Upper lobe of left lung (tissue), 6 donors: ENCODE data around the gene AMDHD2. TPM values are rescaled to one million over a fixed set of nuclear protein-coding genes. Genes with fewer than 3 reads are reported as not detected.

Experiments used
- ATAC-seq, 2 donors: fragments of 200-7000 bp; cut with Tn5 transposase; one replicate each; pipeline ENCODE4 v1.9.1; 2022; ENCODE audit warnings: mild to moderate bottlenecking in 2 of 2, moderate library complexity in 2 of 2; ENCODE audit not compliant: low FRiP score in 2 of 2
- DNase-seq, 2 donors: peaks; one replicate each; pipeline ENCODE4 v3.0.0-alpha.2; 2019 to 2020
- H3K27ac ChIP-seq, 4 donors: fragments of 200-600 bp; sonication (generic); one replicate each; pipeline ENCODE4 v1.5.1; 2016 to 2019
- H3K27me3 ChIP-seq, 4 donors: fragments of 200-600 bp; sonication (generic); one replicate each; pipeline ENCODE4 v1.5.1; 2017 to 2019
- H3K36me3 ChIP-seq, 4 donors: fragments of 200-600 bp; sonication (generic); one replicate each; pipeline ENCODE4 v1.5.1; 2016 to 2019
- H3K4me1 ChIP-seq, 4 donors: fragments of 200-600 bp; sonication (generic); one replicate each; pipeline ENCODE4 v1.5.1; 2018 to 2019
- H3K4me3 ChIP-seq, 4 donors: fragments of 200-600 bp; sonication (generic); one replicate each; pipeline ENCODE4 v1.5.1; 2017 to 2019; ENCODE audit warnings: mild to moderate bottlenecking in 2 of 4, moderate library complexity in 1 of 4
- H3K9me3 ChIP-seq, 4 donors: fragments of 200-600 bp; sonication (generic); one replicate each; pipeline ENCODE4 v1.5.1; 2018 to 2019
- CTCF ChIP-seq, 6 experiments: fragments of 450-650 bp in 4 of 6; fragments of 200-600 bp in 2 of 6; sonication (generic) in 2 of 6; IDR thresholded peaks; one replicate each; pipeline ENCODE4 v1.5.1; 2016 to 2019; ENCODE audit warnings: antibody characterized with exemption in 6 of 6
- EP300 ChIP-seq, 4 donors: sonication (generic); formaldehyde crosslinking; IDR thresholded peaks; one replicate each; pipeline ENCODE4 v1.5.1; 2017; ENCODE audit warnings: antibody characterized with exemption in 4 of 4, control low read depth in 2 of 4
- POLR2A ChIP-seq, 4 donors: fragments of 450-650 bp; IDR thresholded peaks; one replicate each; pipeline ENCODE4 v1.5.1; 2016 to 2017; ENCODE audit warnings: antibody characterized with exemption in 4 of 4, mild to moderate bottlenecking in 2 of 4
- POLR2AphosphoS5 ChIP-seq, 2 donors: sonication (generic); formaldehyde crosslinking; IDR thresholded peaks; one replicate each; pipeline ENCODE4 v1.5.1; 2017; ENCODE audit warnings: antibody characterized with exemption in 2 of 2
- WGBS, 2 donors: methylation state at CpG; one replicate each; pipeline ENCODE4 v1.1.5; 2017 to 2018; 5-methylcytosine and 5-hydroxymethylcytosine counted together
- total RNA-seq, 6 donors: library from RNA; depleted of rRNA in 4 of 6; stranded (reverse); fragments of >200 nt in 4 of 6; gene quantifications; one replicate each; pipeline versions ENCODE4 v1.1.0 to v1.2.1, GENCODE V29; 2016 to 2021
- donor health status: DM: no; HTN: no; CAD: no; lungs with moderate emphysema.
- donor health status: DM: no; HTN: yes; CAD: no; lungs with severe emphysema.

Gene AMDHD2
- total RNA-seq, 6 donors from 2014 or later = 33.0 to 126 (median 68.4) TPM

GRCh38 chr16:2484898-2485508 is 35.2 kb upstream of the AMDHD2 start:
- Histone ChIP-seq H3K9me3 (no peaks in the 10 kb centered on the region), H3K27ac (peak overlapping the region in 3 of 4 donors; percentile 4 to 51 (median 18)), H3K36me3 (peaks cover 0 to 3% (median 0%) of the 10 kb centered on the region in 4 donors), H3K4me3 (no peak overlapping the region), H3K27me3 (no peaks in the 10 kb centered on the region), H3K4me1 (peaks cover 45 to 70% (median 65%) of the 10 kb centered on the region in 4 donors)
- ATAC-seq = no peak
- WGBS, 2 donors = 80 to 90% methylated on average over 10 to 13 of the region's 13 CpGs
- no peak for DNase-seq
- TF ChIP-seq POLR2AphosphoS5 (IDR thresholded peaks at IDR 0.05) (no peak), POLR2A (IDR thresholded peaks at IDR 0.05) (no peak)

GRCh38 chr16:2485811-2486507 is 34.2 kb upstream of the AMDHD2 start:
- TF ChIP-seq POLR2A (IDR thresholded peaks at IDR 0.05) (no peak), POLR2AphosphoS5 (IDR thresholded peaks at IDR 0.05) (peak in 1 of 2 donors; percentile 14)
- H3K4me3 ChIP-seq = peak overlapping the region in 2 of 4 donors; percentile 14 to 18

GRCh38 chr16:2486645-2487516 is 33.3 kb upstream of the AMDHD2 start:
- TF ChIP-seq EP300 (IDR thresholded peaks at IDR 0.05) = no peak
- TF ChIP-seq POLR2AphosphoS5 (IDR thresholded peaks at IDR 0.05) = peak in 1 of 2 donors; percentile 32
- no peak for TF ChIP-seq POLR2A (IDR thresholded peaks at IDR 0.05)
- TF ChIP-seq CTCF (IDR thresholded peaks at IDR 0.05) = peak in 3 of 6 experiments; percentile 32 to 63 (median 32)
- Histone ChIP-seq H3K9me3 (no peaks in the 10 kb centered on the region), H3K27ac (peak overlapping the region; percentile 51 to 75 (median 52)), H3K27me3 (no peaks in the 10 kb centered on the region), H3K4me3 (no peak overlapping the region), H3K36me3 (peaks cover 0 to 10% (median 3%) of the 10 kb centered on the region in 4 donors), H3K4me1 (peaks cover 45 to 59% (median 57%) of the 10 kb centered on the region in 4 donors)
- WGBS, 2 donors = 53 to 71% methylated on average over 20 to 29 of the region's 29 CpGs
- DNase-seq (peak; percentile 71 to 89), ATAC-seq (peak; percentile 57 to 66)

More at GRCh38 chr16:2485811-2486507, 34.2 kb upstream of the AMDHD2 start:
- 69 to 79% methylated on average over 12 to 29 of the region's 33 CpGs for WGBS, 2 donors
- no peaks in the 10 kb centered on the region for H3K9me3 ChIP-seq
- H3K36me3 ChIP-seq = peaks cover 0 to 10% (median 3%) of the 10 kb centered on the region in 4 donors
- no peak for ATAC-seq
- H3K27ac ChIP-seq = peak overlapping the region; percentile 51 to 75 (median 52)
- H3K4me1 ChIP-seq = peaks cover 45 to 68% (median 65%) of the 10 kb centered on the region in 4 donors
- no peaks in the 10 kb centered on the region for H3K27me3 ChIP-seq
- peak in 1 of 2 donors; percentile 71 for DNase-seq

GRCh38 chr16:2487517-2487842 is 32.7 kb upstream of the AMDHD2 start:
- Histone ChIP-seq H3K9me3 (no peaks in the 10 kb centered on the region), H3K4me3 (no peak overlapping the region), H3K4me1 (peaks cover 39 to 54% (median 51%) of the 10 kb centered on the region in 4 donors), H3K27ac (peak overlapping the region in 2 of 4 donors; percentile 52 to 75), H3K36me3 (peaks cover 0 to 10% (median 3%) of the 10 kb centered on the region in 4 donors), H3K27me3 (no peaks in the 10 kb centered on the region)
- 65 to 69% methylated on average over 7 to 8 of the region's 8 CpGs for WGBS, 2 donors
- TF ChIP-seq POLR2A (IDR thresholded peaks at IDR 0.05) (no peak), CTCF (IDR thresholded peaks at IDR 0.05) (peak in 1 of 6 experiments; percentile 1)
- no peak for ATAC-seq
- no peak for DNase-seq

GRCh38 chr16:2487903-2488531 is 32.2 kb upstream of the AMDHD2 start:
- H3K27ac ChIP-seq = peak overlapping the region in 1 of 4 donors; percentile 52
- H3K4me1 ChIP-seq = peaks cover 34 to 49% (median 46%) of the 10 kb centered on the region in 4 donors

More at GRCh38 chr16:2487903-2488531, 32.2 kb upstream of the AMDHD2 start:
- WGBS, 2 donors = 60 to 72% methylated on average over 12 to 15 of the region's 15 CpGs
- Histone ChIP-seq H3K27me3 (no peaks in the 10 kb centered on the region), H3K36me3 (peaks cover 0 to 10% (median 3%) of the 10 kb centered on the region in 4 donors), H3K9me3 (no peaks in the 10 kb centered on the region), H3K4me3 (no peak overlapping the region)
- ATAC-seq (peak in 1 of 2 donors; percentile 9), DNase-seq (peak in 1 of 2 donors; percentile 75)
- TF ChIP-seq POLR2AphosphoS5 (IDR thresholded peaks at IDR 0.05) = no peak
- no peak for TF ChIP-seq POLR2A (IDR thresholded peaks at IDR 0.05)
- no peak for TF ChIP-seq CTCF (IDR thresholded peaks at IDR 0.05)
- no peak for TF ChIP-seq EP300 (IDR thresholded peaks at IDR 0.05)
